Measurements from ENCODE around the gene SCGB1D1.

The SCGB1D1 gene

GRCh38 chr11:62190011-62190410 is at the start of gene SCGB1D1:
TSS of gene SCGB1D1 (plus strand) at chr11:62190216. CDS start at chr11:62190285, 69 bp downstream.
- no peak for DNase-seq (ENCODE audit: low read depth in 2 of 2)

GRCh38 chr11:62140304-62141110 is 49.5 kb upstream of the SCGB1D1 start:
- no peak for DNase-seq (ENCODE audit: low read depth in 2 of 2)

DNA sequence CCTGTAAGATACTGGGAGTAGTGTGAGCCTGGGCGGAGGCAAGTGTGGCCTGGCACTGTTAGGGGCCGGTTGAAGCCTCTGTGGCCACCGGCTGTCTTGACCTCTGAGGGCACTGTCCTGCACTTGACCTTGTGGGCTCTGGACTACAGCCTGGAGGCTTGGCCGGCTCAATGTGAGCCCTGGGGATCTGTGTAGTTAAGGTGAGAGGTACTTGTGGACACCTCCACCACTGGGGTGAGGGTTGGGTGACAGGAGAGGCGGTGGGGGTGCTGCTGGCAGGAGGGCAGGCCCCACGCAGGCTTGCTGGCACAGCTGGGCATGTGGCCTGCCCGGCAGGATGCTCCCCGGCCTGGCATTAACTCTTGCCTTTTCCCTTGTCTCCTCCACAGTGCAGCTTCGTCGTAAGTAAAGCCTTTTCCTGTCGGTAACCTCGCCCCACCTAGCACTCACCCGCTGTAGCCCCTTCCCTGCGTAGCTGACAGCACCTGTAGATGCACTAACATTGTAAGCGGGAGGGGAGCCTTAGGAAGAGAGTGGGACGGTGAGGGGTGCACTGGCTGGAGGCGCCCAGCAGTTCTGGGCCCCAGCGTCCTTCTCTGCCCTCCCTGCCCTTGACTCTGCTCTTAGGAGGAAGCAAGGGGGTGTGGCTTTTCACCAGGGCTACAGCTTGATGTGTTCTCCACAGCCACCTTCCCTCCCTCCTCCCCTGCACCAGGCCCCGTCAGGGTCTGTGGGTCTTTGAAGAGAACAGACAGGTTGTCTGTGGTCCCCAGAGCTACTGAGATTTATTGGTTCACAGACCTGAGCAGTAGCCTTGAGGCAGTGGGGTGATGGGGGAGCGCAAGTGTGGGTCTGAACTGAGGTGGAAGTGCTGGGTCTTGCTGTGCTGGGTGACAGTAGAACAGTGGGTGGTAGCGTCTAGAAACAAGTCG is 48.6 kb upstream of the SCGB1D1 start:
- DNase-seq (ENCODE audit: low read depth in 2 of 2), result no peak

DNA sequence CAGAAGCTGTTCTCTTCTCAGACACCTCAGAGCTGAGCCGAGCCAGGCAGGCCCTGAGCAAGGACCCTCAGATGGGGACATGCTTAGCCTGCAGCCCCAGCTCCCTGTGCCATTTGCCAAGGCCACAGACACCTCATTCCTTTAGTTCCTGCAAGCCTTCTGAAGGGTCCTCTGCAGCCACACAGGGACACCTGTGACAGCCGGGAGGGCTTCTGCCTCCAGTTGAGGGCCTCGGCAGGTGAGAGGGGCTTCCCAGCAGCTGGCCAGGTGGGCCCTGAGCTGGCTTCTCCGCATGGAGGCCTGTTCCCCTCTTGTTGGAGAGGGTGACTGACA is 48.0 kb upstream of the SCGB1D1 start:
- DNase-seq (ENCODE audit: low read depth in 2 of 2), result no peak

DNA sequence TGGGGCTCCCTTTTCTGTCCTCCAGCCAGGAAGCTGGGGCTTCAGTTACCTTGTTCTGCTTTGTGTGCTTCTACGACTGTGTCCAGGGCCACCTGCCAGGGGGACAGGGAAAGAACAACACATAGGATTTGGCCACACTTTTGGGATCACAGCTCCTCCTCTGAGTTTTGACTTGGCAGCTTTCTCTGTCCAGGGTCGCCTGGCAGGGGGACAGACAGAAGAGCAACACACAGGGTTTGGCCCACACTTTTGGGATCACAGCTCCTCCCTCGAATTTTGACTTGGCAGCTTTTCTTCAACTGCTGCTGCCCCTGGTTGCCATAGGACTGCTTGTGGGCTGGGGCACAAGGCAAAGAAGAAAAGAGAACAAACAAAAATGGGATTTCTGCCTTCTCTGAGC is 47.1 kb upstream of the SCGB1D1 start:
- DNase-seq (ENCODE audit: low read depth in 2 of 2), result no peak

GRCh38 chr11:62143727-62144126 is 46.3 kb upstream of the SCGB1D1 start:
- DNase-seq (ENCODE audit: low read depth in 2 of 2), result no peak

- DNase-seq (ENCODE audit: low read depth in 2 of 2), result no peak
Observed at GRCh38 chr11:62144641-62145255, 45.3 kb upstream of the SCGB1D1 start.

DNA sequence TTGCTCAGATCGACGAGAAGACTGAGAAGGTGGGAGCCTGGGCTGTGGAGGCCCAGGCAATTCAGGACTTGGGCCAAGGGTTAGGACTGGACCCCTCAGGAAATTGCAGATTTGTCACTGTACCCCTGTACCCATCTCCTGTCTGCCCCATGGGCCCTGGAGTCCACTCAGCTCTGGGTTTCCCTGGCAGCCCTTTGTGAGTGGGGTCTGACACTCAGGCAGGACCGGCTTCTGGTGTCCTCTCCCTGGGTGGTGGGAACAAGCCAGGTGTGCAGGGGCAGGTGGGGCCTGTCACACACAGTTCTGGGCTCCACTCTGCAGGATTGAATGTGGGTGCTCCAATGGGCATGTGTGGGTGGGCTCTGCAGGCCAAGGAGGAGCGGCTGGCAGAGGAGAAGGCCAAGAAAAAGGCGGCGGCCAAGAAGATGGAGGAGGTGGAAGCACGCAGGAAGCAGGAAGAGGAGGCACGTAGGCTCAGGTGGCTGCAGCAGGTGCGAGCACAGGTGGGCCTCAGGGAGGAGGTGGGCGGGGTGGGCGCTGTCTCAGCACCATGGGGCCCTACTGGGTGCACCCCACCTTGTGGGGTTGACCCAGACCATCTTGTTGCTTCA is 44.6 kb upstream of the SCGB1D1 start:
- no peak for DNase-seq (ENCODE audit: low read depth in 2 of 2)

- no peak for DNase-seq (ENCODE audit: low read depth in 2 of 2)
Observed at GRCh38 chr11:62146476-62147200, 43.4 kb upstream of the SCGB1D1 start.

GRCh38 chr11:62147545-62147944 is 42.5 kb upstream of the SCGB1D1 start:
- no peak for DNase-seq (ENCODE audit: low read depth in 2 of 2)

DNA sequence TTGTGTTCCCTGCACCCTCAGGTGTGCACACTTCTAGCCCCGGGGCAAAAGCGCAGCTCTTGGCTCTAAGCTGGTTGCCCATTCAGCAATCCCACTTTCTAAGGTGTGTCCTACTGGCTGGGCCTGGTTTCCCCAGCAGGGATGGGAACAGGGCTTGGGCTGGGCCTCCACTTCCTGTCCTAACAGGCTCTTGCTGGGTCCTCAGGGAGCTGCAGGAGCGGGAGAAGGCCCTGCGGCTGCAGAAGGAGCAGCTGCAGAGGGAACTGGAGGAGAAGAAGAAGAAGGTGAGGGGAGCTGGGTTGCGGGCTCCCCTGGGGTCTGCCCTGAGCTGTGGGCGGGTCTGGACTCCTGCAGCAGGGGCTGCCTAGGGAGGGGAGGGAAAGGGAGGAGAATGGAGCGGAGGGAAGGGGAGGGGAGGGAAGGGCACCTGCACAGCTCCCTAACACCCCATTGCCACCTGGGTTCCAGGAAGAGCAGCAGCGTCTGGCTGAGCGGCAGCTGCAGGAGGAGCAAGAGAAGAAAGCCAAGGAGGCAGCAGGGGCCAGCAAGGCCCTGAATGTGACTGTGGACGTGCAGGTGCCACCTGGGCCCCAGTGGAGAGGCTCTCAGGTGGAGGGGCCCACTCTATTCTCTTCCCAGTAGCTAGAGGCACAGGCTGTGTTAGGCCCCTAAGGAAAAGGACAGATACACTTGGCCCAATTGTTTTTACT is 41.6 kb upstream of the SCGB1D1 start:
- no peak for DNase-seq (ENCODE audit: low read depth in 2 of 2)

- no peak for DNase-seq (ENCODE audit: low read depth in 2 of 2)
Observed at GRCh38 chr11:62149986-62150886, 39.8 kb upstream of the SCGB1D1 start.

DNA sequence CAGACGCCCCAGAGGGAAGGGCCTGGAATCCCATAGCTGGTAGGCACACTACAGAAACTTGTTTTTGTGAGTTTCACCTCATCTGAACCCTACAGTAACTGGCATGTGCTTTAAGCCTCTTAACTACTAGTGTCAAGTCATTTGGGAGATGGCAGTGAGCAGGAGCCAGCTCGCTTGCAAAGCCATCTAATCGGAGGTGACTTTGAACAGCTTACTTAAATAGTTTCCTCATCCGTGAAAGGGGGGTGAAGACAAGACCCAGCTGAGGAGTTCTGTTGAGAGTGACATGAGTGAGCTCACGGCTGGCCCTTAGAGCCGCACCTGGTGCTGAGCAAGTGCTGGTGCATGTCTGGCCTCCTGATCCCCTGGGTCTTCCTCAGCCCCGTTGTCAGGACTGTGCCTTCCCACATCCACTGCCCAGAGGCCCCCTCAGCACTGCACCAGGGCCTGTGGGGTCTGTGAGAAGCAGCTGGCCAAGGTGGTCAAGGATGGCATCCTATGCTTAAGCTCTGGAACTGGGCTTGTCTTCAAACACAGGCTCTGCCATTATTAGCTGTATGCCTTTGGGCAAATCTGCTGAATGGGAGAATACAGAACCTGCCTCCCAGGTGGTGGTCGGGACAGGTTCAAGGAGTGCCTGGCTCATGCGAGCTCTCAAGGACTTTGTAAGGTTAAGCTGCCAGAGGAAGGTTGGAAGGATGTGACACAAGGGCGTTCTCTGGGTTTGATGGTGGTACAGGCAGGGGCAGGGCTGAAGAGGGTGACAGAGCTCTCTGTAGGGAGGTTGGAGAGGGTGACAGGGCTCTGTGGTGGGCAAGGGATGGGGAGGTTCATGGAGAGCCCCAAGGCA is 38.9 kb upstream of the SCGB1D1 start:
- no peak for DNase-seq (ENCODE audit: low read depth in 2 of 2)

DNA sequence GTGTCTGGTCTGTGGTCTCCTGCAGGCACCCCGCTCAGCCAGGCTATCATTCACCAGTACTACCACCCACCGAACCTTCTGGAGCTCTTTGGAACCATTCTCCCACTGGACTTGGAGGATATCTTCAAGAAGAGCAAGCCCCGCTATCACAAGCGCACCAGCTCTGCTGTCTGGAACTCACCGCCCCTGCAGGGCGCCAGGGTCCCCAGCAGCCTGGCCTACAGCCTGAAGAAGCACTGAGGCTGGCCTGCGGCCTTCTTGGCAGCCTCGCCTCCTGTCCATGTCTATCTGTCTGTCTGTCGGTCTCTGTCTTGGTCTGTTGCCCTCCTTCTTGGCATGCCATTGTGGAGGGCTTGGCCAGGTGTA is 38.3 kb upstream of the SCGB1D1 start:
- DNase-seq (ENCODE audit: low read depth in 2 of 2), result no peak

DNA sequence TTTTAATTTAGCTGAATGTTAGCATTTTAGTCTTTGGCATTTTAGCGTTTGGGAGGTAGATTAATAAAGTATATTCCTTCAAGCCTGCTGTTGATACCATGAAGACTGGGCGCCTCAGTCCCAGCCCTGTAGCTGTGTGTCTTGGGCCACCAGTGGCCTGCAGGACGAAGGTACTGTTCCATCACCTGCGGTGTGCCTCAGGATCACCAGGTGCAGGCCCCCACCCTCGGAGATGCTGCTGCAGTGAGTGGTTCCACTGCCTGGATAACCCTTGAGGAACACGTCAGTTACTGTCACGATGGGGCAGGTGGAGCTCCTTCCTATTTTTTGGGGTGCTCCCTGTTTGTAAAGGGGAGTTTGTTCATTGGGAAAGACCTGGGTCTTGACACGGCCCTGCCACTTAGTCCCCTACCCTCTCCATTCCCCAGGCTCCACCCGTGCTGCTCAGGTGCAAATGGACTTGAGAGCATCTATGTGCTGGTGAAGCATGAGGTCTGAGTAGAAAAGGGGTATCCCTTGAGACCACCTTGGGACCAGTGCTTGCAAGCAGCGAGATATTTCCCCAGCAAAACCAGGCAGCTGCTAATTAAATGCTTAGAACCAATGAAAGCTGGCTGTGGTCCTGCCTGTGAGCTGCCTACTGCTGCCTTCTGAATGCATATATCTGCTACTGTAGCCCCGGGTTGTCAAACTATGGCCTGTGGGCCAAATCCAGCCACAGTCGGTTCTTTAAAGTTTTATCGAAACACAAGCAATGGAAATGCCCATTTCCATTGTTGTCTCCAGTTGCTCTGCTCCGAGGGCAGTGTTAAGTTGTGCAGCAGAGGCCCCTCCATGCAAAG is 37.5 kb upstream of the SCGB1D1 start:
- no peak for DNase-seq (ENCODE audit: low read depth in 2 of 2)

DNA sequence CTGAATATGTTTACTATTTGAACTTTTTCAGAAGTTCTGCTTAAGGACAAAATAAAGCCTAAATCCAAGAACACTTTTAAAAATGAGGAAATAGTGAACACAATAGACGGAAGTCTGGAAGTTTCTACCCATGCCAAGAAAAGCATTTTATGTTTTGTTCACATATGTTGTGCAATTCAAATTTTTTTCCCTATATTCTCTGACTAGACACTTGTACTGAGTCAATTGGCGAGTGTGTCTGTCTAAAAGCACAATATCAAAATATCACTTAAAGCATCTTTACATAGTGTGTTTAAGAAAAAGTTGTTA is 37.0 kb upstream of the SCGB1D1 start:
- DNase-seq (ENCODE audit: low read depth in 2 of 2), result no peak

- DNase-seq (ENCODE audit: low read depth in 2 of 2), result no peak
Observed at GRCh38 chr11:62153617-62154016, 36.4 kb upstream of the SCGB1D1 start.

DNA sequence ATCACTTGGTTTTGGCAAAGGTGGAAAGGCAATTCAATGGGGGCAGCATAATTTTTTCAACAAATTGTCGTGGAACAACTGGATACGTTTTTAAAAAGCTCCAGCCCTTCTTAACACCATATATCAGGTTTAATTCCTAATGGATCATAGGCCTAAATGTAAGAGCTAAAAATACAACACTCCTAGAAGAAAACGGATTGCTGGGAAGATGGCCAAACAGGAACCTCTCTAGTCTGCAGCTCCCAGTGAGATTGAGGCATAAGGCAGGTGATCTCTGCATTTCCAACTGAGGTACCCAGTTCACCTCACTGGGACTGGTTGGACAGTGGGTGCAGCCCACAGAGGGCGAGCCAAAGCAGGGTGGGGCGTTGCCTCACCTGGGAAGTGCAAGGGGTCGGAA is 32.4 kb upstream of the SCGB1D1 start:
- DNase-seq (ENCODE audit: low read depth in 2 of 2), result no peak

All from stimulated activated CD8-positive, alpha-beta memory T cell treated with anti-CD3 and anti-CD28 coated beads, Interleukin-7, amount 100 ng/mL, for 4 hours (primary cell).